ENCODE data around the gene DHX8. TPM values are rescaled to one million over a fixed set of nuclear protein-coding genes. Genes with fewer than 3 reads are reported as not detected.
"Not testable (repeated sequence)": the region's sequence is repeated elsewhere in the genome, so short reads cannot be mapped to it uniquely, and the experiment has no call there.

Gene DHX8
- total RNA-seq, 1 experiment from 2014 or later, result 94.8 TPM

DNA sequence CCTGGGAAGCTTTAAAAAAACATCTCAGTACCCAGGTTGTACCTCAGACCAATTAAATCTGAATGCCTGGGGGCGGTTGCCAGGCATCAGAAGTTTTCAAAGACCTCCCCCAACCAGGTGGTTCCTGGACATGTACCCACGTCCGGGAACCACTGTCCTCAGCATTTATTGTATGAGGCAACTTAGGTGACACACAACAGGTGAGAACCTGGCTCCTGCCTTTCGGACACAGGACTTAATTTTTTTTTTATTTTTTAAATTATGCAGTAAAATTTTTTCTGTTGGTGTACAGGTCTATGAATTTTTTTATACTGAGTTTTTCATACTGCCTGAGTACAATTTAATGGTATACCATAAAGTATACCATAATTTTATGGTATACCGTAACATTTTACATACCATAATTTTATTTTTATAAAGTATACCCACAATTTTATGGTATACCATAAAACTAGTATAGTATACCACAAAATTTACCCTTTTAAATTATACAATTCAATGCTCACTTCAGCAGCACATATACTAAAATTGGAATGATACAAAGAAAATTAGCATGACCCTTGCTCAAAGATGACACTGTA lies 38.7 kb upstream of the DHX8 start:
- peaks cover 25% of the 10 kb centered on the region for H3K4me1 Mint-ChIP-seq (ENCODE audit: low read depth, unreplicated experiment)
- H3K9me3 Mint-ChIP-seq (ENCODE audit: low read depth, unreplicated experiment), result no peaks in the 10 kb centered on the region
- no peaks in the 10 kb centered on the region for H3K27me3 Mint-ChIP-seq (ENCODE audit: unreplicated experiment)
- TF ChIP-seq, protein P1, sequence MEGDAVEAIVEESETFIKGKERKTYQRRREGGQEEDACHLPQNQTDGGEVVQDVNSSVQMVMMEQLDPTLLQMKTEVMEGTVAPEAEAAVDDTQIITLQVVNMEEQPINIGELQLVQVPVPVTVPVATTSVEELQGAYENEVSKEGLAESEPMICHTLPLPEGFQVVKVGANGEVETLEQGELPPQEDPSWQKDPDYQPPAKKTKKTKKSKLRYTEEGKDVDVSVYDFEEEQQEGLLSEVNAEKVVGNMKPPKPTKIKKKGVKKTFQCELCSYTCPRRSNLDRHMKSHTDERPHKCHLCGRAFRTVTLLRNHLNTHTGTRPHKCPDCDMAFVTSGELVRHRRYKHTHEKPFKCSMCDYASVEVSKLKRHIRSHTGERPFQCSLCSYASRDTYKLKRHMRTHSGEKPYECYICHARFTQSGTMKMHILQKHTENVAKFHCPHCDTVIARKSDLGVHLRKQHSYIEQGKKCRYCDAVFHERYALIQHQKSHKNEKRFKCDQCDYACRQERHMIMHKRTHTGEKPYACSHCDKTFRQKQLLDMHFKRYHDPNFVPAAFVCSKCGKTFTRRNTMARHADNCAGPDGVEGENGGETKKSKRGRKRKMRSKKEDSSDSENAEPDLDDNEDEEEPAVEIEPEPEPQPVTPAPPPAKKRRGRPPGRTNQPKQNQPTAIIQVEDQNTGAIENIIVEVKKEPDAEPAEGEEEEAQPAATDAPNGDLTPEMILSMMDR (IDR thresholded peaks at IDR 0.05; ENCODE audit: unreplicated experiment), result no peak
- intact Hi-C loops (cut with micrococcal nuclease; ENCODE audit: unreplicated experiment), result no loop called here
- H3K27ac Mint-ChIP-seq (ENCODE audit: unreplicated experiment), result no peak overlapping the region
- no peak for DNase-seq
- H3K36me3 Mint-ChIP-seq (ENCODE audit: insufficient read depth, unreplicated experiment), result no peaks in the 10 kb centered on the region
- no peak overlapping the region for H3K4me3 Mint-ChIP-seq (ENCODE audit: low read depth, unreplicated experiment)
- CTCF ChIA-PET, result interaction anchor here (0.7 kb wide), 1 partner anchor 145 kb away, joined by 3 read pairs; no protein-coding TSS in a partner anchor
- BruUV-seq (replicated peaks), result no TSS peak

DNA sequence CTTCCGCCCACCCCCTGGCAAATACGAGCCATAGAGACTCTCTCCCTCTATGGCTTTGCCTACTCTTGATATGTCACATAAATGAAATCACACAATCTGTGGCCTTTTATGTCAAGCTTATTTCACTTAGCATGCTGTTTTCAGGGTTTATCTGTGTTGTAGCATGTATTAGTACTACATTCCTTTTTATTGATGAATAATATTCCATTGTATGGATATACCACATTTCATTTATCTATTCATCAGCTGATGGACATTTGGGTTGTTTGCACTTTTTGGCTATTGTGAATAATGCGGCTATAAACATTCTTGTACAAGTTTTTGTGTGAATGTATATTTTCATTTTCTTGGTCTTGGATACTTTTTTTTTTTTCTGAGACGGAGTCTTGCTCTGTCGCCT lies 37.0 kb upstream of the DHX8 start:
- Mint-ChIP-seq H3K9me3 (ENCODE audit: low read depth, unreplicated experiment) (no peaks in the 10 kb centered on the region), H3K4me3 (ENCODE audit: low read depth, unreplicated experiment) (no peak overlapping the region), H3K36me3 (ENCODE audit: insufficient read depth, unreplicated experiment) (no peaks in the 10 kb centered on the region), H3K4me1 (ENCODE audit: low read depth, unreplicated experiment) (peaks cover 25% of the 10 kb centered on the region), H3K27ac (ENCODE audit: unreplicated experiment) (no peak overlapping the region), H3K27me3 (ENCODE audit: unreplicated experiment) (no peaks in the 10 kb centered on the region)
- DNase-seq, result no peak
- CTCF ChIA-PET, result interaction anchor here (0.6 kb wide), 3 partner anchors 229 to 907 kb away, joined by 4 to 7 read pairs (median 5); no protein-coding TSS in a partner anchor
- TF ChIP-seq, protein P1 (IDR thresholded peaks at IDR 0.05; ENCODE audit: unreplicated experiment), result no peak
- intact Hi-C loops (cut with micrococcal nuclease; ENCODE audit: unreplicated experiment), result no loop called here
- BruUV-seq (replicated peaks), result no TSS peak

DNA sequence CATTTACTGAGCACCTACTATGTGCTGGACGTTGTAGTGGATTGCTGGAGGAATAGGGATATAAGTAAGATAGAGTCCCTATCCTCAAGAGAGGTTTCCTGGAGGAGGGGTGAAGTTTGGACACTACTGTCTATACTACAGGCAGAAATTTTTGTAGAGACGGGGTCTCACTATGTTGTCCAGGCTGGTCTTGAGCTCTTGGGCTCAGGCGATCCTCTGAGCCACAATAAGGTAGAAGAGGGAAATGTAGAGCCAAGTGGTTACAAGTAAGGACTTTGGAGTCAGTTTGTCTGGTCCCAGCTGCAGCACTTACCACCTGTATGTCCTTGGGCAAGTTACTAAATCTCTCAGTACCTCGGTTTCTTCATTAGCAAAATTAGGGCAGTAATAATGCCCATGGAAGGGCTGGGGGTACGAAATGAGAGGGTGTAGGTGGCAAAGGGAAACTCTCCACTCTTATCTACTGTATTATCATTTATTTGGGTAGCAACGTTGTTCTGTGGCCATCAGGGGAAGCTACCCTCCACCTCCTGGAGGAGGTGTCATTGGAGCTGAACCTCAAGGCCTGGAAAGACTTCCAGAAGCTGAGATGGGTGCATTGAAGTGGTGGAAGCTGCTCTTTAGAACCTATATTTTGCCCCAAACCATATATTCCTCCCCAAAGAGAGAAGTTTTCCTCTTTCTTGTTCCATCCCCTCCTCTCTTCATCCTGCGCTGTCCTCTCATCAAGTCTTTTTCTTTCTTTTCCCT lies 34.9 kb upstream of the DHX8 start:
- Mint-ChIP-seq H3K27ac (ENCODE audit: unreplicated experiment) (no peak overlapping the region), H3K9me3 (ENCODE audit: low read depth, unreplicated experiment) (no peaks in the 10 kb centered on the region), H3K4me3 (ENCODE audit: low read depth, unreplicated experiment) (no peak overlapping the region), H3K36me3 (ENCODE audit: insufficient read depth, unreplicated experiment) (no peaks in the 10 kb centered on the region), H3K27me3 (ENCODE audit: unreplicated experiment) (no peaks in the 10 kb centered on the region), H3K4me1 (ENCODE audit: low read depth, unreplicated experiment) (peaks cover 23% of the 10 kb centered on the region)
- intact Hi-C loops (cut with micrococcal nuclease; ENCODE audit: unreplicated experiment), result no loop called here
- no peak for DNase-seq
- no TSS peak for BruUV-seq (replicated peaks)
- TF ChIP-seq, protein P1 (IDR thresholded peaks at IDR 0.05; ENCODE audit: unreplicated experiment), result no peak
- CTCF ChIA-PET, result interaction anchor here (0.6 to 1.7 kb wide), 4 partner anchors 24 to 140 kb away, joined by 4 to 9 read pairs (median 5); partner anchors contain the start of genes ARL4D and DHX8

DNA sequence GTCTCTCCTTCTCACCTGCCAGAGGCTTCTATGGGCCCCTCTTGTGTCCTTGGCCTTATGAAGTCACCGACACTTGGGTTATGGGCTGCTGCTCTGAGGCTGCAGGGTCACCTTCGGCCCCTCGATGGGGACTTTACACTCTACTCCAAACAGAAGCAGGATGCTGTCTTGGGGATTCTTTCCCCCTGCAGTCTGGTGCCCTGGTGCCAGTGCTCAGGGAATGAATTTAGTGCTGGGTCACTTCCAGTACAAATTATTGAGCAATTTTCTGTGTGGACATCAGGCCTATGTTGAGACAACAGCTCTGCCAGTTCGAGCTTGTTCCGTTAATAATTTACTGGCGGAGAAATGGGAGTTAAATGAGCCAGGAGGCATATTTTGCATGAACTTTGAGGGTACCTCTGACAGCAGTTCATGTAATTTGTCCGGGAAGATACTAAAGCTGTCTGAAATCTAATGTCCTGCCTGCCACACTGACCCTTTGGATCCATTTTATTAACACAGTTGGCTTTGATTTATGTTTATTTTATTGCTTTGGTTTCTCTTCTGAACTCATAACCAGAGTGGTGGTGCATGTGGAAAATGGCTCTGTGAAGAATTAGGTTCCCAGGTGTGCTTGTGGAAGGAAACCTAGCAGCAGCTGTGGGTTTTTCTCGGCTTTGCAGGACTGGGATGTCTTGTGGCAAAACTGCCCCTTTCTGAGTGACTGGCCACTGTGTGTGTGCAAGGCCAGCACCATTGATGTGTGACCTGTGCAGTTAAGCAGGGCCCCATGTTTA lies 34.1 kb upstream of the DHX8 start:
- Mint-ChIP-seq H3K27me3 (ENCODE audit: unreplicated experiment) (no peaks in the 10 kb centered on the region), H3K27ac (ENCODE audit: unreplicated experiment) (no peak overlapping the region), H3K4me1 (ENCODE audit: low read depth, unreplicated experiment) (peaks cover 15% of the 10 kb centered on the region), H3K4me3 (ENCODE audit: low read depth, unreplicated experiment) (no peak overlapping the region), H3K36me3 (ENCODE audit: insufficient read depth, unreplicated experiment) (no peaks in the 10 kb centered on the region), H3K9me3 (ENCODE audit: low read depth, unreplicated experiment) (no peaks in the 10 kb centered on the region)
- DNase-seq, result peak; percentile 23
- BruUV-seq (replicated peaks), result no TSS peak
- TF ChIP-seq, protein P1 (IDR thresholded peaks at IDR 0.05; ENCODE audit: unreplicated experiment), result no peak
- intact Hi-C loops (cut with micrococcal nuclease; ENCODE audit: unreplicated experiment), result no loop called here
- CTCF ChIA-PET, result interaction anchor here (0.5 to 1.7 kb wide), 6 partner anchors 16 to 140 kb away, joined by 3 to 9 read pairs (median 4); partner anchors contain the start of genes ARL4D and DHX8

GRCh38 chr17:43450791-43451190 lies 33.0 kb upstream of the DHX8 start:
- BruUV-seq (replicated peaks); intact Hi-C loops (cut with micrococcal nuclease; ENCODE audit: unreplicated experiment): not testable (repeated sequence)
- CTCF ChIA-PET, result interaction anchor here (0.7 to 1.7 kb wide), 2 partner anchors 18 to 26 kb away, joined by 3 to 4 read pairs; no protein-coding TSS in a partner anchor

DNA sequence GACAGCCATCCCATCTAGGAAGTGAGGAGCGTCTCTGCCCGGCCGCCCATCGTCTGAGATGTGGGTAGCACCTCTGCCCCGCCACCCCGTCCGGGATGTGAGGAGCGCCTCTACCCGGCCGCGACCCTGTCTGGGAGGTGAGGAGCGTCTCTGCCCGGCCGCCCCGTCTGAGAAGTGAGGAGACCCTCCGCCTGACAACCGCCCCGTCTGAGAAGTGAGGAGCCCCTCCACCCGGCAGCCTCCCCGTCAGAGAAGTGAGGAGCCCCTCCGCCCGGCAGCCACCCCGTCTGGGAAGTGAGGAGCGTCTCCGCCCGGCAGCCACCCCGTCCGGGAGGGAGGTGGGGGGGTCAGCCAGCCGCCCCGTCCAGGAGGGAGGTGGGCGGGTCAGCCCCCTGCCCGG lies 32.0 kb upstream of the DHX8 start:
- H3K4me3 Mint-ChIP-seq (ENCODE audit: low read depth, unreplicated experiment); H3K36me3 Mint-ChIP-seq (ENCODE audit: insufficient read depth, unreplicated experiment); H3K27ac Mint-ChIP-seq (ENCODE audit: unreplicated experiment); DNase-seq; H3K9me3 Mint-ChIP-seq (ENCODE audit: low read depth, unreplicated experiment); H3K27me3 Mint-ChIP-seq (ENCODE audit: unreplicated experiment); intact Hi-C loops (cut with micrococcal nuclease; ENCODE audit: unreplicated experiment); CTCF ChIA-PET; BruUV-seq (replicated peaks): not testable (repeated sequence)
- H3K4me1 Mint-ChIP-seq (ENCODE audit: low read depth, unreplicated experiment), result peaks cover 19% of the 10 kb centered on the region

More at GRCh38 chr17:43450791-43451190, 33.0 kb upstream of the DHX8 start:
- H3K27ac Mint-ChIP-seq (ENCODE audit: unreplicated experiment); H3K4me3 Mint-ChIP-seq (ENCODE audit: low read depth, unreplicated experiment); H3K27me3 Mint-ChIP-seq (ENCODE audit: unreplicated experiment); H3K36me3 Mint-ChIP-seq (ENCODE audit: insufficient read depth, unreplicated experiment); H3K9me3 Mint-ChIP-seq (ENCODE audit: low read depth, unreplicated experiment); DNase-seq: not testable (repeated sequence)
- H3K4me1 Mint-ChIP-seq (ENCODE audit: low read depth, unreplicated experiment), result peaks cover 13% of the 10 kb centered on the region

Measured in Calu3 (cell line).